Astrocyte (in vitro differentiated cells and primary cell): ENCODE measurements around the gene TBC1D22B.

Source experiments
- CTCF ChIP-seq: IDR thresholded peaks from 2 replicates; pipeline ENCODE4 v1.5.1; 2011; ENCODE audit warnings: low read depth, mild to moderate bottlenecking, inconsistent platforms, low read length, moderate library complexity; ENCODE audit not compliant: insufficient read depth
- EZH2 ChIP-seq: IDR thresholded peaks from 2 replicates; pipeline ENCODE4 v1.6.1; 2012; ENCODE audit warnings: mild to moderate bottlenecking, low read length, inconsistent platforms; ENCODE audit not compliant: insufficient read depth

- TF ChIP-seq CTCF (no peak), EZH2 (no peak)
Measured at GRCh38 chr6:37289931-37290330, 32.4 kb downstream of the TBC1D22B start.
